Measurements from ENCODE around the gene TRIO. TPM values are rescaled to one million over a fixed set of nuclear protein-coding genes. Genes with fewer than 3 reads are reported as not detected.
A peak's percentile ranks its signal among the peaks of the same experiment; 100 is the strongest.

Gene TRIO
- total RNA-seq, 1 experiment from 2014 or later: 88.8 TPM

DNA sequence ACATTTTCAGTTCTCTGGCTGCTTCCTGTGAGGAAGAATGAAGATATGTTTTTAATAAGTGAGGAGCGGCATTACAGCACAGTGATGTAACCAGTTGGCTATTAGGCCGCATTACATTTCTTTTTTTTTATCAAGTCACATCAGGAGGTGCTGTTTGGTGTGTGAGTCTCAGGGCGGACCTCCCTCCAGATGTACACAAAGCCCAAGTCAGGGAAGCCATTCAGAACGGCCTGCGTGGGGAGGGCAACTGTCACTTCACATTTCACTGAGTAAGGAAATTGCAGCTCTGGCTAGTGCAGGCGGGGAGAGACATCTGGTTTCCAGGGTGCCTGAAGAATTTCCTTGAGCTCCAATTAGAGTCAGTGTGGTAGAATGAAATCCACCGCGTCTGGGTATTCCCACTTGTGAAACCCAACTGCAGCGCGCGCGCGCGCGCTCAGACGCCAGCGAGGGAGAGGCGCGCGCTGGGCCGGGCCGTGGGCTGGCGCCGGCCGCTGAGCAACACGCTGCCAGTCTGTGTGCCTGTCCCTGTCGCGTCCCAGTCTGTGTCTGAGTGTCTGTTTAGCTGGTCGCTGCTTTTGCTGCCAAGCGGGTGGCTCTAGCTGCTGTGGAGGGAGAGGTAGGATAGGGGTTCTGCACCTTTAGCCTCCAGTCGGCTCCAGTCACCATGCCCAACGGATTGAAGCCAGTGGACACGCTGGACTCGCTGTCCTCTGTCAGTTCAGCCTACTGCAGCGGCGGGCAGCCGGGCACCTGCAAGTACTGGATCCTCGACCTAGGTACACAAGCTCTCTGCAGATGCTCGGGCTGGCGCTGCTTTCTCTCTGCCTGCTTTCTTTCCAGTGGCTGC, 297.7 kb downstream of the TRIO start:
- no peak for TF ChIP-seq MYBL2 (CRISPR knock-in tag; IDR thresholded peaks at IDR 0.05)
- TF ChIP-seq NR3C1 (CRISPR knock-in tag; conservative IDR thresholded peaks at IDR 0.05; ENCODE audit: low read depth): no peak
- TF ChIP-seq, protein P1, sequence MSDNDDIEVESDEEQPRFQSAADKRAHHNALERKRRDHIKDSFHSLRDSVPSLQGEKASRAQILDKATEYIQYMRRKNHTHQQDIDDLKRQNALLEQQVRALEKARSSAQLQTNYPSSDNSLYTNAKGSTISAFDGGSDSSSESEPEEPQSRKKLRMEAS (CRISPR knock-in tag; IDR thresholded peaks at IDR 0.05): no peak
- TF ChIP-seq FOXK1 (CRISPR knock-in tag; IDR thresholded peaks at IDR 0.05): no peak
- TF ChIP-seq EMX1 (CRISPR knock-in tag; IDR thresholded peaks at IDR 0.05): no peak
- TF ChIP-seq, protein P2, sequence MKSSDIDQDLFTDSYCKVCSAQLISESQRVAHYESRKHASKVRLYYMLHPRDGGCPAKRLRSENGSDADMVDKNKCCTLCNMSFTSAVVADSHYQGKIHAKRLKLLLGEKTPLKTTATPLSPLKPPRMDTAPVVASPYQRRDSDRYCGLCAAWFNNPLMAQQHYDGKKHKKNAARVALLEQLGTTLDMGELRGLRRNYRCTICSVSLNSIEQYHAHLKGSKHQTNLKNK (CRISPR knock-in tag; IDR thresholded peaks at IDR 0.05): no peak
- TF ChIP-seq JUN (CRISPR knock-in tag; IDR thresholded peaks at IDR 0.05): no peak
- no peak overlapping the region for H3K4me3 Mint-ChIP-seq
- no peaks in the 10 kb centered on the region; the same call in 1 of the 2 replicates for H3K27me3 Mint-ChIP-seq (ENCODE audit: low read depth)
- no peak for DNase-seq (ENCODE audit: low spot score)
- peaks cover 20% of the 10 kb centered on the region for H3K4me1 Mint-ChIP-seq
- POLR2A ChIA-PET: no interaction called here
- peak overlapping the region; percentile 69 for H3K27ac Mint-ChIP-seq
- ATAC-seq: no peak; the same call in 1 of the 2 replicates
- CTCF ChIA-PET: interaction anchor here (0.7 to 1.7 kb wide), 2 partner anchors 65 to 208 kb away, joined by 3 to 4 read pairs; no protein-coding TSS in a partner anchor
- H3K36me3 Mint-ChIP-seq: peaks cover 18% of the 10 kb centered on the region
- H3K9me3 Mint-ChIP-seq: peaks cover 7% of the 10 kb centered on the region; the same call in 1 of the 2 replicates

DNA sequence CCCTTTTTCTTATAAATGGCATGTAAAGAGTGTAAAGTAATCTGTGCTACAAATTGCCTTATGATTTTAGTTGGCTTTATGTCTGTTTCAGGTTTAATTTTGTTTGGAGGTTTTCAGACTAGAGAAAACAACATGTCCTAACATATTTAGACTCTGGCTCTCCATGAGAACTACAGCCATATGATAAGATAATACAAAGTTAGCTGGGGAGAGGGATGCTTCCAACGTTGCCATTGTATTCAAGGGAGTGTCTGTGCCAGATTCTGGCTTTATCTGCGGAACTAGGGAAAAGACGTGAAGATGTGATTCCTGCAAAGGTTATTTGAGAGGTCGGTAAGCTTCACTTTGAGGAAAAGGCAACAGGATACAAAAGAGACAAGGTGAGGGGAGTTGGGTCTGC, 298.5 kb downstream of the TRIO start:
- no peak for TF ChIP-seq TEAD1 (CRISPR knock-in tag; IDR thresholded peaks at IDR 0.05)
- no peak for TF ChIP-seq RELA (CRISPR knock-in tag; IDR thresholded peaks at IDR 0.05; ENCODE audit: borderline replicate concordance)
- TF ChIP-seq NFE2L1 (CRISPR knock-in tag; IDR thresholded peaks at IDR 0.05): no peak
- TF ChIP-seq, protein P3, sequence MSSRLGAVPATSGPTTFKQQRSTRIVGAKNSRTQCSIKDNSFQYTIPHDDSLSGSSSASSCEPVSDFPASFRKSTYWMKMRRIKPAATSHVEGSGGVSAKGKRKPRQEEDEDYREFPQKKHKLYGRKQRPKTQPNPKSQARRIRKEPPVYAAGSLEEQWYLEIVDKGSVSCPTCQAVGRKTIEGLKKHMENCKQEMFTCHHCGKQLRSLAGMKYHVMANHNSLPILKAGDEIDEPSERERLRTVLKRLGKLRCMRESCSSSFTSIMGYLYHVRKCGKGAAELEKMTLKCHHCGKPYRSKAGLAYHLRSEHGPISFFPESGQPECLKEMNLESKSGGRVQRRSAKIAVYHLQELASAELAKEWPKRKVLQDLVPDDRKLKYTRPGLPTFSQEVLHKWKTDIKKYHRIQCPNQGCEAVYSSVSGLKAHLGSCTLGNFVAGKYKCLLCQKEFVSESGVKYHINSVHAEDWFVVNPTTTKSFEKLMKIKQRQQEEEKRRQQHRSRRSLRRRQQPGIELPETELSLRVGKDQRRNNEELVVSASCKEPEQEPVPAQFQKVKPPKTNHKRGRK (CRISPR knock-in tag; IDR thresholded peaks at IDR 0.05; ENCODE audit: borderline replicate concordance): no peak
- no peak for TF ChIP-seq GTF2I (CRISPR knock-in tag; conservative IDR thresholded peaks at IDR 0.05)
- TF ChIP-seq ZNF396 (CRISPR knock-in tag; IDR thresholded peaks at IDR 0.05; ENCODE audit: borderline replicate concordance): no peak
- no peak for TF ChIP-seq GABPB1 (CRISPR knock-in tag; IDR thresholded peaks at IDR 0.05)
- no peak for TF ChIP-seq TP53 (CRISPR knock-in tag; IDR thresholded peaks at IDR 0.05)
- no peak for TF ChIP-seq PRRX2 (CRISPR knock-in tag; IDR thresholded peaks at IDR 0.05)
- TF ChIP-seq SMAD4 (CRISPR knock-in tag; IDR thresholded peaks at IDR 0.05): no peak
- TF ChIP-seq, protein P4, sequence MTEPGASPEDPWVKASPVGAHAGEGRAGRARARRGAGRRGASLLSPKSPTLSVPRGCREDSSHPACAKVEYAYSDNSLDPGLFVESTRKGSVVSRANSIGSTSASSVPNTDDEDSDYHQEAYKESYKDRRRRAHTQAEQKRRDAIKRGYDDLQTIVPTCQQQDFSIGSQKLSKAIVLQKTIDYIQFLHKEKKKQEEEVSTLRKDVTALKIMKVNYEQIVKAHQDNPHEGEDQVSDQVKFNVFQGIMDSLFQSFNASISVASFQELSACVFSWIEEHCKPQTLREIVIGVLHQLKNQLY (CRISPR knock-in tag; IDR thresholded peaks at IDR 0.05): no peak
- TF ChIP-seq MXD4 (CRISPR knock-in tag; IDR thresholded peaks at IDR 0.05; ENCODE audit: borderline replicate concordance): no peak
- no peak for TF ChIP-seq ETV6 (CRISPR knock-in tag; IDR thresholded peaks at IDR 0.05)
- TF ChIP-seq NFATC4 (CRISPR knock-in tag; IDR thresholded peaks at IDR 0.05): no peak

More for the DNA sequence above, 298.5 kb downstream of the TRIO start:
- DNase-seq (ENCODE audit: low spot score): no peak
- peaks cover 26% of the 10 kb centered on the region for H3K4me1 Mint-ChIP-seq
- CTCF ChIA-PET: interaction anchor here (0.7 to 1.7 kb wide), 2 partner anchors 64 to 207 kb away, joined by 3 to 4 read pairs; no protein-coding TSS in a partner anchor
- POLR2A ChIA-PET: no interaction called here
- H3K27me3 Mint-ChIP-seq (ENCODE audit: low read depth): no peaks in the 10 kb centered on the region
- peaks cover 11% of the 10 kb centered on the region; the same call in 1 of the 2 replicates for H3K36me3 Mint-ChIP-seq
- no peak overlapping the region for H3K4me3 Mint-ChIP-seq
- peak overlapping the region; percentile 26; the same call in 1 of the 2 replicates for H3K27ac Mint-ChIP-seq
- ATAC-seq: no peak
- H3K9me3 Mint-ChIP-seq: no peaks in the 10 kb centered on the region
